Prostate gland (tissue), 2 donors: ENCODE results near the gene MUC5AC.

Experiments used
- CTCF ChIP-seq, 4 experiments: fragments of 200-600 bp in 2 of 4; fragments of 450-650 bp in 2 of 4; sonication (generic) in 2 of 4; IDR thresholded peaks; 1 replicate in 3 of 4; 2 replicates in 1 of 4; pipeline ENCODE4 v1.5.1; 2016 to 2019; ENCODE audit warnings: antibody characterized with exemption in 4 of 4, mild to moderate bottlenecking in 2 of 4, moderate library complexity in 2 of 4
- POLR2A ChIP-seq: fragments of 450-650 bp; IDR thresholded peaks from one replicate; pipeline ENCODE4 v1.6.1; 2016; ENCODE audit warnings: antibody characterized with exemption, mild to moderate bottlenecking
- POLR2AphosphoS5 ChIP-seq: sonication (generic); formaldehyde crosslinking; IDR thresholded peaks from one replicate; pipeline ENCODE4 v1.6.1; 2017; ENCODE audit warnings: antibody characterized with exemption

- TF ChIP-seq POLR2A (no peak), CTCF (IDR thresholded peaks at IDR 0.05) (no peak), POLR2AphosphoS5 (no peak)
These were observed 50.3 kb downstream of the MUC5AC start for GRCh38 chr11:1208144-1208393.
